Memory B cell (primary cell): Measurements from ENCODE around the gene FOXB2.

Source experiments
- ATAC-seq: fragments of 150-1000 bp; cut with Tn5 transposase; 2 replicates; pipeline ENCODE4 v1.10.0; 2021; ENCODE audit warnings: low read depth, mild to moderate bottlenecking, moderate library complexity
- DNase-seq, 2 donors: peaks; one replicate each; pipeline ENCODE4 v3.0.0; 2022; ENCODE audit warnings: low spot score in 2 of 2
- H3K27ac Mint-ChIP-seq: one replicate; pipeline ENCODE4 v1.8.0; 2022; ENCODE audit warnings: mild to moderate bottlenecking, moderate library complexity, mixed read lengths
- H3K27me3 Mint-ChIP-seq: one replicate; pipeline ENCODE4 v1.8.0; 2022; ENCODE audit warnings: mixed read lengths
- H3K36me3 Mint-ChIP-seq: one replicate; pipeline ENCODE4 v1.8.0; 2022; ENCODE audit warnings: mild to moderate bottlenecking, mixed read lengths
- H3K4me1 Mint-ChIP-seq: one replicate; pipeline ENCODE4 v1.8.0; 2022; ENCODE audit warnings: mixed read lengths
- H3K4me3 Mint-ChIP-seq: one replicate; pipeline ENCODE4 v1.8.0; 2022; ENCODE audit warnings: mild to moderate bottlenecking, moderate library complexity, mixed read lengths
- H3K9me3 Mint-ChIP-seq: one replicate; pipeline ENCODE4 v1.8.0; 2022; ENCODE audit warnings: mixed read lengths

FOXB2 gene

GRCh38 chr9:77011973-77012821, 7.3 kb upstream of the FOXB2 start:
- Mint-ChIP-seq H3K27ac (no peak overlapping the region), H3K4me1 (peaks cover 4% of the 10 kb centered on the region)
- peak in 1 of 2 donors; percentile 41 for DNase-seq

GRCh38 chr9:77013206-77013931, 6.1 kb upstream of the FOXB2 start:
- no peak overlapping the region for H3K4me3 Mint-ChIP-seq
- peaks cover 7% of the 10 kb centered on the region for H3K4me1 Mint-ChIP-seq
- H3K27ac Mint-ChIP-seq: no peak overlapping the region
- no peak for DNase-seq
- H3K36me3 Mint-ChIP-seq: no peaks in the 10 kb centered on the region
- peaks cover 15% of the 10 kb centered on the region for H3K27me3 Mint-ChIP-seq
- no peak for ATAC-seq
- no peaks in the 10 kb centered on the region for H3K9me3 Mint-ChIP-seq

More at GRCh38 chr9:77011973-77012821, 7.3 kb upstream of the FOXB2 start:
- Mint-ChIP-seq H3K9me3 (no peaks in the 10 kb centered on the region), H3K27me3 (peaks cover 10% of the 10 kb centered on the region), H3K4me3 (peak overlapping the region; percentile 44), H3K36me3 (no peaks in the 10 kb centered on the region)
- peak; percentile 55 for ATAC-seq

- H3K36me3 Mint-ChIP-seq: no peaks in the 10 kb centered on the region
- H3K9me3 Mint-ChIP-seq: no peaks in the 10 kb centered on the region
- peaks cover 16% of the 10 kb centered on the region for H3K27me3 Mint-ChIP-seq
- no peak for DNase-seq
- peaks cover 7% of the 10 kb centered on the region for H3K4me1 Mint-ChIP-seq
- no peak for ATAC-seq
- no peak overlapping the region for H3K4me3 Mint-ChIP-seq
- H3K27ac Mint-ChIP-seq: no peak overlapping the region
Measured at GRCh38 chr9:77013932-77014596, 5.4 kb upstream of the FOXB2 start.

- H3K27ac Mint-ChIP-seq: no peak overlapping the region
- no peaks in the 10 kb centered on the region for H3K9me3 Mint-ChIP-seq
Measured at GRCh38 chr9:77014597-77015263, 4.7 kb upstream of the FOXB2 start.

GRCh38 chr9:77015327-77016048, 4.0 kb upstream of the FOXB2 start:
- Mint-ChIP-seq H3K4me1 (peaks cover 7% of the 10 kb centered on the region), H3K9me3 (no peaks in the 10 kb centered on the region), H3K27me3 (peaks cover 22% of the 10 kb centered on the region), H3K27ac (no peak overlapping the region), H3K36me3 (no peaks in the 10 kb centered on the region), H3K4me3 (no peak overlapping the region)
- no peak for DNase-seq
- ATAC-seq: no peak

More at GRCh38 chr9:77014597-77015263, 4.7 kb upstream of the FOXB2 start:
- DNase-seq: no peak
- Mint-ChIP-seq H3K27me3 (peaks cover 21% of the 10 kb centered on the region), H3K4me3 (no peak overlapping the region), H3K4me1 (peaks cover 7% of the 10 kb centered on the region), H3K36me3 (no peaks in the 10 kb centered on the region)
- ATAC-seq: no peak

- Mint-ChIP-seq H3K4me3 (no peak overlapping the region), H3K36me3 (no peaks in the 10 kb centered on the region), H3K4me1 (peaks cover 7% of the 10 kb centered on the region), H3K9me3 (no peaks in the 10 kb centered on the region), H3K27me3 (peaks cover 22% of the 10 kb centered on the region), H3K27ac (no peak overlapping the region)
- DNase-seq: no peak
- ATAC-seq: no peak
Measured at GRCh38 chr9:77016121-77016525, 3.3 kb upstream of the FOXB2 start.

GRCh38 chr9:77016526-77017504, 2.6 kb upstream of the FOXB2 start:
- Mint-ChIP-seq H3K27me3 (peaks cover 27% of the 10 kb centered on the region), H3K36me3 (no peaks in the 10 kb centered on the region), H3K4me1 (peaks cover 7% of the 10 kb centered on the region), H3K9me3 (no peaks in the 10 kb centered on the region), H3K27ac (no peak overlapping the region), H3K4me3 (no peak overlapping the region)
- ATAC-seq (no peak), DNase-seq (no peak)

- H3K27me3 Mint-ChIP-seq: peaks cover 30% of the 10 kb centered on the region
- peaks cover 4% of the 10 kb centered on the region for H3K4me1 Mint-ChIP-seq
- no peak overlapping the region for H3K4me3 Mint-ChIP-seq
- no peaks in the 10 kb centered on the region for H3K9me3 Mint-ChIP-seq
- DNase-seq: no peak
- H3K36me3 Mint-ChIP-seq: no peaks in the 10 kb centered on the region
- no peak for ATAC-seq
- no peak overlapping the region for H3K27ac Mint-ChIP-seq
Measured at GRCh38 chr9:77017505-77017894, 2.0 kb upstream of the FOXB2 start.

GRCh38 chr9:77018058-77018968, 1.1 kb upstream of the FOXB2 start:
- no peaks in the 10 kb centered on the region for H3K9me3 Mint-ChIP-seq
- DNase-seq: no peak
- H3K27me3 Mint-ChIP-seq: peaks cover 33% of the 10 kb centered on the region
- H3K4me3 Mint-ChIP-seq: peak overlapping the region; percentile 38
- no peak for ATAC-seq
- peak overlapping the region; percentile 31 for H3K27ac Mint-ChIP-seq
- peaks cover 4% of the 10 kb centered on the region for H3K4me1 Mint-ChIP-seq
- H3K36me3 Mint-ChIP-seq: no peaks in the 10 kb centered on the region

- Mint-ChIP-seq H3K4me1 (peaks cover 4% of the 10 kb centered on the region), H3K4me3 (no peak overlapping the region), H3K27ac (peak overlapping the region; percentile 70), H3K36me3 (no peaks in the 10 kb centered on the region), H3K9me3 (no peaks in the 10 kb centered on the region), H3K27me3 (peaks cover 35% of the 10 kb centered on the region)
- no peak for DNase-seq
- ATAC-seq: no peak
Measured at GRCh38 chr9:77018969-77019235, 553 bp upstream of the FOXB2 start.

GRCh38 chr9:77019926-77020412, 514 bp downstream of the FOXB2 start:
- H3K27ac Mint-ChIP-seq: no peak overlapping the region
- peaks cover 34% of the 10 kb centered on the region for H3K27me3 Mint-ChIP-seq
- no peak for DNase-seq
- H3K4me3 Mint-ChIP-seq: no peak overlapping the region
- ATAC-seq: no peak
- H3K9me3 Mint-ChIP-seq: no peaks in the 10 kb centered on the region
- H3K36me3 Mint-ChIP-seq: no peaks in the 10 kb centered on the region
- peaks cover 4% of the 10 kb centered on the region for H3K4me1 Mint-ChIP-seq
